ENCODE data around the gene PSMC5.

The PSMC5 gene

GRCh38 chr17:63821804-63822203 is 5.4 kb upstream of the PSMC5 start:
- no peak for DNase-seq (ENCODE audit: low read depth)

GRCh38 chr17:63822537-63822936 is 4.7 kb upstream of the PSMC5 start:
- DNase-seq (ENCODE audit: low read depth) = no peak

- no peak for DNase-seq (ENCODE audit: low read depth)
Measured at GRCh38 chr17:63823659-63824331, 3.4 kb upstream of the PSMC5 start.

GRCh38 chr17:63824362-63824761 is 2.9 kb upstream of the PSMC5 start:
- DNase-seq (ENCODE audit: low read depth) = no peak

- no peak for DNase-seq (ENCODE audit: low read depth)
Measured at GRCh38 chr17:63826468-63827001, 696 bp upstream of the PSMC5 start.

GRCh38 chr17:63827801-63828221 is 580 bp downstream of the PSMC5 start:
- DNase-seq (ENCODE audit: low read depth) = no peak

- no peak for DNase-seq (ENCODE audit: low read depth)
Measured at GRCh38 chr17:63828936-63829335, 1.7 kb downstream of the PSMC5 start.

- DNase-seq (ENCODE audit: low read depth) = no peak
Measured at GRCh38 chr17:63830278-63830677, 3.0 kb downstream of the PSMC5 start.

GRCh38 chr17:63830904-63831491 is 3.8 kb downstream of the PSMC5 start:
- no peak for DNase-seq (ENCODE audit: low read depth)

- no peak for DNase-seq (ENCODE audit: low read depth)
Measured at GRCh38 chr17:63831505-63831904, 4.3 kb downstream of the PSMC5 start.

GRCh38 chr17:63832014-63832413 is 4.8 kb downstream of the PSMC5 start:
- DNase-seq (ENCODE audit: low read depth) = no peak

GRCh38 chr17:63832455-63832854 is 5.2 kb downstream of the PSMC5 start:
- no peak for DNase-seq (ENCODE audit: low read depth)

- no peak for DNase-seq (ENCODE audit: low read depth)
Measured at GRCh38 chr17:63833026-63833740, 6.0 kb downstream of the PSMC5 start.

- no peak for DNase-seq (ENCODE audit: low read depth)
Measured at GRCh38 chr17:63833741-63834373, 6.6 kb downstream of the PSMC5 start.

- no peak for DNase-seq (ENCODE audit: low read depth)
Measured at GRCh38 chr17:63834431-63835166, 7.4 kb downstream of the PSMC5 start.

- DNase-seq (ENCODE audit: low read depth) = no peak
Measured at GRCh38 chr17:63835167-63835720, 8.0 kb downstream of the PSMC5 start.

- DNase-seq (ENCODE audit: low read depth) = no peak
Measured at GRCh38 chr17:63836811-63837210, 9.6 kb downstream of the PSMC5 start.

GRCh38 chr17:63837480-63837879 is 10.2 kb downstream of the PSMC5 start:
- DNase-seq (ENCODE audit: low read depth) = no peak

GRCh38 chr17:63837962-63838600 is 10.8 kb downstream of the PSMC5 start:
- no peak for DNase-seq (ENCODE audit: low read depth)

- DNase-seq (ENCODE audit: low read depth) = no peak
Measured at GRCh38 chr17:63838631-63839171, 11.5 kb downstream of the PSMC5 start.
